Pons (tissue), 1 donor: Measurements from ENCODE around the gene PRR7.

Experiments
- DNase-seq: peaks from one replicate; pipeline ENCODE4 v3.0.0-alpha.2; 2016; ENCODE audit warnings: low spot score

The PRR7 gene

DNA sequence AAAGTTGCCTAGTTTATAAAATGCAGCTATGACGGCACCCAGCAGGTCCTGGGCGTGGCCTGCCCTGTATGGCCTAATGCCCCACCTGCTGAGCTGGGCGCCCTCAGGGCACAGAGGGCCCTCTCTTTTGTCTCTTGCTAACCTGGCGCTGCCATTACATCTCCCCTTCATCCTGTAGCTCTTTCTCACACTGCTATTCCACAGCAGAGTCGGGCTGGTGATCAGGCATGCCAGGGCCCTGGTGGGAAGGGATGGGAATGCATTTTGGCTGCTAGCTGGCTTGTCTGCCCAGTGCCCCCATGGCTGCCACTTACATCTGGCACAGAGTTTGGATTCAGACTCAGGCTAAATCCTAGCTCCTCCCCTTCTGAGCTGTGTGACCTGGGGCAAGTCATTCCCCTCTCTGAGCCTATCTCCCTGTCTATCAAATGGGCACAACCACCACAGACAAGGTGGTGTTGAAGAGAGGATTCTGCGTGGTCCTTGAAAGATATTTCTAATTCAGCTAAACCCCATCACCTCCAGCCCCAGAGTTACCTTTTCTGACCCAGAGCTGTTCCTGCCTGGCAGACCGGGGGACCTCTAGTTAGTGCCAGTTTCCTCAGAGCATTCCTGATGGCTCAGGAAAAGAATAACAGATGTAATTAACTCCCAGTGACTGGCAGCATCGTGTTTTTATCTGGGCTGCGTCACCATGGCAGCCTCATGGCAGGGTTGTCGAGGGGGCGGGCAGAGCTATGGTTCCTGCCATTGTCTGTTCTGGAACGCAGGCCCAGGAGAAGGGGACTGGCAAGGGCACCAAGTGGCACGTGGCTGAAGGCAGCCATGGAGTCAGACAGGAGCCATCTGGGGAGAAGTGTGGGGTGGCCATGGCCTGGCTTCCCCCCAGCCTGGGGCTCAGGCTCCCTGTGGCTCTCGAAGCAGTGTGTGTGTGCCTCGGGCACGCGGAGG is 6.3 kb downstream of the PRR7 start:
- no peak for DNase-seq

- no peak for DNase-seq
Measured at GRCh38 chr5:177453852-177454396, 7.3 kb downstream of the PRR7 start.

GRCh38 chr5:177454397-177455035 is 7.9 kb downstream of the PRR7 start:
- peak; percentile 73 for DNase-seq

DNA sequence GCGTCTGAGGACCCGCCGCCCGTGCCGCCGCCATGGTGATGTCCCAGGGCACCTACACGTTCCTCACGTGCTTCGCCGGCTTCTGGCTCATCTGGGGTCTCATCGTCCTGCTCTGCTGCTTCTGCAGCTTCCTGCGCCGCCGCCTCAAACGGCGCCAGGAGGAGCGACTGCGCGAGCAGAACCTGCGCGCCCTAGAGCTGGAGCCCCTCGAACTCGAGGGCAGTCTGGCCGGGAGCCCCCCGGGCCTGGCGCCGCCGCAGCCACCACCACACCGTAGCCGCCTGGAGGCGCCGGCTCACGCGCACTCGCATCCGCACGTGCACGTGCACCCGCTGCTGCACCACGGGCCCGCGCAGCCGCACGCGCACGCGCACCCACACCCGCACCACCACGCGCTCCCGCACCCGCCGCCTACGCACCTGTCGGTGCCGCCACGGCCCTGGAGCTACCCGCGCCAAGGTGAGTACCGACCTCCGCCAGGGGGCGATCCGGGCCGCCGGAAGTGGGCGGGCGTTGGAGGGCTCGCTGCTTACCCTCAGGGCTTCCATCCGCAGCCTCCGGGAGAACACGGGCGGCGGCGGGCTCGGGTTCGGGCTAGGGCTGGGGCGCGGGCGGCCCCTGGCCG is 8.5 kb downstream of the PRR7 start:
- no peak for DNase-seq

- peak; percentile 76 for DNase-seq
Measured at GRCh38 chr5:177455661-177456590, 9.3 kb downstream of the PRR7 start.

GRCh38 chr5:177456591-177456964 is 10.0 kb downstream of the PRR7 start:
- DNase-seq, result no peak

- peak; percentile 96 for DNase-seq
Measured at GRCh38 chr5:177456976-177457851, 10.6 kb downstream of the PRR7 start.

GRCh38 chr5:177457852-177458681 is 11.5 kb downstream of the PRR7 start:
- no peak for DNase-seq

GRCh38 chr5:177458912-177459350 is 12.3 kb downstream of the PRR7 start:
- no peak for DNase-seq

- DNase-seq, result no peak
Measured at GRCh38 chr5:177459357-177459756, 12.7 kb downstream of the PRR7 start.

DNA sequence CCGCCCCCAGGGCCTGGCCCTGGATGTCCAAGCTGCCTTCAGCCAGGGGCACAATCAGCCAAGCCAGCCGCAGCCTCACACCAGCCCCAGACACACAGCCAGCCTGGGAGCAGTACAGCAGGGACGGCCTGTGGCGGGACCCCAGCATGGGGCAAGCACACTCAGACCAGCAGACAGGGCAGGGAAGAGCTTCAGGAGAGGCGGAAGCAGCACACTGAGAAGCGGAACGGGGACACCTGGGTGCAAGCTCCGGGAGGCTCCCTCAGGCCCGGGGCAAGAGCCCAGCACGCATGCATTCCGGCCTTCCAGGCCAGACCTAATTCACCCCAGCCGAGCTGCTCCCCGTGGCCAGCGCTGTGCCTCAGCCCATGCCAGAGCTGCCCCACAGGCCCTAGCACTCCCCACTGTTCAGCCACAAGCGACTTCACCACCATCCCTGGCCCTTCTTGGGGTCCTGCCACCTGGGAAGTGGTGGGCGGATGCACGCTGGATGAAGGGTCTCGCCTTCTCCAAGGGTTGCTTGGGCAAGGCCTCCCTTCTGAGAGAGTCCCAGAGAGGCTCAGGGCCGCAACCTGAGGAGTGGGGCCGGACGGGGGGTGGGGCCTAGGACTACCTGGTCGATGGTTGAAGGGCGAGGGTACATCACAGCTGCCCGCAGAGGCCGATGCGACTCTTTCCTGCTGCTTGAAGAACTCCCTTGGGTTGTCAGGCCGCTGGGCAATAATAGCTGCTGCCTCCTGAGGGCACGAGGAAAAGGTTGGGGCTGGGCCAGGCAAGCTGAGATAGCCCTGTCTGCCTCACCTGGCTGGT is 13.4 kb downstream of the PRR7 start:
- no peak for DNase-seq

GRCh38 chr5:177462021-177462670 is 15.5 kb downstream of the PRR7 start:
- no peak for DNase-seq

DNA sequence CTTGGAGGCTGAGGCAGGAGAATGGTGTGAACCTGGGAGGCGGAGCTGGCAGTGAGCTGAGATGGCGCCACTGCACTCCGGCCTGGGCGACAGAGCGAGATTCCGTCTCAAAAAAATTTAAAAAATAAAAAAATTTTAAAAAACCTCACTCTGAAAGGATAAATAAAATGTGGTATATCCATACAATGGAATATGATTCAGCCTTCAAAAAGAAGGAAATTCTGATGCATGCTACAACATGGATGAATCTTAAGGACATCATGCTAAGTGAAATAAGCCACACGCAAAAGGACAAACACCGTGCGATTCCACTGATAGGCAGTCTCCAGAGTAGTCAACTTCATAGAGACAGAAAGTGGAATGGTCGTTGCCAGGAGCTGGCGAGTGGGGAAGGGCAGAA is 18.4 kb downstream of the PRR7 start:
- DNase-seq, result no peak

GRCh38 chr5:177466861-177467260 is 20.2 kb downstream of the PRR7 start:
- no peak for DNase-seq

DNA sequence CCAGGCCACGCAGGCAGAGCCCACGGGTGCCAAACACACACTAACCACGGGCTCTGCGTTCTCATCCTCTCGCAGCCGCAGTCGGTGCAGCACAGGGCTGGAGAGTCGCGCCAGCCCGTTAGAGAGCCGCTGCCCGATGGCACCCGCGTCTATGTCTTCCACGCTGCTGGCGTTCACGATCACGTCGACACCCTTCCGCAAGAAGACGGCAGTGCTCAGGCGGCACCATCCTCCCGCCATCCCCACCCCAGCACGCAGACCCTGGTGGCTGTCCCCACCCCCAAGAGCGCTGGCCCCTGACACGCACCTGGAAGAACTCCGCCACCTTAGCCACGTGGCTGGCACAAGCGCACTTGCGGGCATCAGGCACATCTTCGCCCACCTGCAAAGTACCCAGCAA is 20.8 kb downstream of the PRR7 start:
- DNase-seq, result no peak

- no peak for DNase-seq
Measured at GRCh38 chr5:177468329-177468684, 21.7 kb downstream of the PRR7 start.

DNA sequence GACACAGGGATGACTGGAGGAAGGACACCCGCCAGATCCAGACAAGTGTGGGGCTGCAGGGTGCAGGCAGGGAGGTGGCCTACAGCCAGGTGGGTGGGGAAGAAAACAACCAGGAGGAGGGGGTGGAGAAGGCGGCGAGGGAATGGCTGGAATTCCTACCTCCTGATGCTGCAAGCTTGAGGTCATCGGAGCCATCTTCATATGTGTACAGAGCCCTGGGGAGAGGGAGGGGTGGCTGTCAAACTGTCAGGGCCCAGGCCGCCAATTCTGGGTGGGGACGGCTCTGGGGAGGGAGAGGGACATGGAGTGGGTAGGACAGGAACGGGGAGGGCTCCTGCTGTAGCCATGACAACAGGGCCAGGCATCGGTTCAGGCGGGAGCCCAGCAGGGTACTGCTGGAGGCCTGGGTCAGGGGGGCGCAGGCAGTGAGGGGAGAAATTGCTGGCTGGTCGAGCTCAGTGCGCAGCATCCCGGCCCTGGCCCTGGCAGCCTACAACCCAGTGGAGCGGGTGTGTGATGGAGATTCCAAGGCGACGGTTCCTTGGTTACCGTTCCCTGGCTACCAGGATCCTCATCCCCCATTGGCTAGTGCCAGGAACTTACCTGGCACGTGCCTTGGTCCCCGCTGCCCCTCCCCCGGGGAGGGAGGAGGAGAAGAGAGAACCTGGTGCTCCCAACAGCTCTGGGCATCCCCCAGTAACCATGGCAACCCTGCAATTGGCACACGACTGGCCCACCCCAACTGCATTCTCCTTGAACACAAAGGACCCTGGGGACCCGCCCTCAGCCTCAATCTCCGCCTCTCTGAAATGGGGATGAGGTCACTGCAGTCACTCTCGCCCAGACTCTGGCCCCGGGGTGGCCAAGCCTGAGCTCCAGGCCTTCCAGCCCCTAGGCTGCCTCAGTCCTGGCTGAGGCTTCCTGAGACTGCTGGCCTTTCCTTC is 22.3 kb downstream of the PRR7 start:
- no peak for DNase-seq
